ENCODE data around the gene KIRREL1.

The KIRREL1 gene

GRCh38 chr1:157955221-157955620, 38.2 kb upstream of the KIRREL1 start:
- no peak for TF ChIP-seq CTCF (IDR thresholded peaks at IDR 0.05; ENCODE audit: extremely low read depth, insufficient read depth, missing control alignments)
- in situ Hi-C loops (cut with MboI; ENCODE audit: low pct_unique_long_range_greater_than_20kb, low sequenced_read_pairs, unreplicated experiment) = no loop called here
- DNase-seq (ENCODE audit: low spot score) = no peak

- no peak for TF ChIP-seq CTCF (IDR thresholded peaks at IDR 0.05; ENCODE audit: extremely low read depth, insufficient read depth, missing control alignments)
- DNase-seq (ENCODE audit: low spot score) = no peak
- in situ Hi-C loops (cut with MboI; ENCODE audit: low pct_unique_long_range_greater_than_20kb, low sequenced_read_pairs, unreplicated experiment) = no loop called here
Observed at GRCh38 chr1:157955857-157956256, 37.6 kb upstream of the KIRREL1 start.

GRCh38 chr1:157956732-157957131, 36.7 kb upstream of the KIRREL1 start:
- in situ Hi-C loops (cut with MboI; ENCODE audit: low pct_unique_long_range_greater_than_20kb, low sequenced_read_pairs, unreplicated experiment) = no loop called here
- no peak for DNase-seq (ENCODE audit: low spot score)
- no peak for TF ChIP-seq CTCF (IDR thresholded peaks at IDR 0.05; ENCODE audit: extremely low read depth, insufficient read depth, missing control alignments)

GRCh38 chr1:157958263-157958662, 35.2 kb upstream of the KIRREL1 start:
- TF ChIP-seq CTCF (IDR thresholded peaks at IDR 0.05; ENCODE audit: extremely low read depth, insufficient read depth, missing control alignments) = no peak
- in situ Hi-C loops (cut with MboI; ENCODE audit: low pct_unique_long_range_greater_than_20kb, low sequenced_read_pairs, unreplicated experiment) = no loop called here
- DNase-seq (ENCODE audit: low spot score) = no peak

- TF ChIP-seq CTCF (IDR thresholded peaks at IDR 0.05; ENCODE audit: extremely low read depth, insufficient read depth, missing control alignments) = no peak
- no peak for DNase-seq (ENCODE audit: low spot score)
- in situ Hi-C loops (cut with MboI; ENCODE audit: low pct_unique_long_range_greater_than_20kb, low sequenced_read_pairs, unreplicated experiment) = loop anchor here (10.0 kb wide), 1 partner anchor 165 kb away; a partner anchor contains a TSS
Observed at GRCh38 chr1:157959750-157960149, 33.7 kb upstream of the KIRREL1 start.

GRCh38 chr1:157960773-157961172, 32.7 kb upstream of the KIRREL1 start:
- in situ Hi-C loops (cut with MboI; ENCODE audit: low pct_unique_long_range_greater_than_20kb, low sequenced_read_pairs, unreplicated experiment) = loop anchor here (10.0 kb wide), 1 partner anchor 164 kb away; a partner anchor contains a TSS
- no peak for DNase-seq (ENCODE audit: low spot score)
- no peak for TF ChIP-seq CTCF (IDR thresholded peaks at IDR 0.05; ENCODE audit: extremely low read depth, insufficient read depth, missing control alignments)

Measured in GM13977 (cell line).